Loucy (cell line): Measurements from ENCODE around the gene SLBP.

Source experiments
- H2AFZ ChIP-seq: fragments of 200-600 bp; sonication (generic); 2 replicates; pipeline ENCODE4 v1.6.0; 2016; ENCODE audit warnings: antibody characterized with exemption, mild to moderate bottlenecking, low read length, moderate library complexity
- H3F3A ChIP-seq: fragments of 200-600 bp; 2 replicates; pipeline ENCODE4 v1.6.0; 2016; ENCODE audit warnings: antibody characterized with exemption, low read depth, mild to moderate bottlenecking
- H3K27me3 ChIP-seq: fragments of 200-600 bp; sonication (generic); 2 replicates; pipeline ENCODE4 v1.6.1; 2014; ENCODE audit warnings: low read length, mild to moderate bottlenecking; ENCODE audit not compliant: insufficient read depth, poor library complexity, severe bottlenecking
- H3K36me3 ChIP-seq: fragments of 200-600 bp; sonication (generic); 2 replicates; pipeline ENCODE4 v1.6.1; 2016; ENCODE audit warnings: low read length; ENCODE audit not compliant: insufficient read depth
- H3K4me1 ChIP-seq: fragments of 200-600 bp; sonication (generic); 2 replicates; pipeline ENCODE4 v1.5.1; 2014; ENCODE audit warnings: low read length, mild to moderate bottlenecking; ENCODE audit not compliant: insufficient read depth, poor library complexity, severe bottlenecking
- H3K4me2 ChIP-seq: fragments of 200-600 bp; sonication (generic); 2 replicates; pipeline ENCODE4 v1.6.0; 2014; ENCODE audit warnings: antibody characterized with exemption, low read length, low read depth, mild to moderate bottlenecking; ENCODE audit not compliant: poor library complexity, severe bottlenecking
- H3K4me3 ChIP-seq: fragments of 200-600 bp; sonication (generic); 2 replicates; pipeline ENCODE4 v1.5.1; 2014; ENCODE audit warnings: low read length, mild to moderate bottlenecking, mixed read lengths; ENCODE audit not compliant: poor library complexity, severe bottlenecking
- H3K79me2 ChIP-seq: fragments of 200-600 bp; sonication (generic); 2 replicates; pipeline ENCODE4 v1.6.1; 2014; ENCODE audit warnings: low read length; ENCODE audit not compliant: insufficient read depth
- H3K9ac ChIP-seq: fragments of 200-600 bp; sonication (generic); 2 replicates; pipeline ENCODE4 v1.6.0; 2014; ENCODE audit warnings: mild to moderate bottlenecking, low read depth, low read length, moderate library complexity; ENCODE audit not compliant: poor library complexity, severe bottlenecking
- H3K9me2 ChIP-seq: fragments of 200-600 bp; sonication (generic); replicated peaks from 2 replicates; pipeline ENCODE4 v1.6.1; 2016; ENCODE audit warnings: low read depth, low read length, mixed read lengths
- H3K9me3 ChIP-seq: fragments of 200-600 bp; sonication (generic); 2 replicates; pipeline ENCODE4 v1.6.1; 2014; ENCODE audit warnings: mild to moderate bottlenecking, antibody characterized with exemption, low read length, low read depth; ENCODE audit not compliant: insufficient read depth
- H4K20me1 ChIP-seq: fragments of 200-600 bp; sonication (generic); 2 replicates; pipeline ENCODE4 v1.6.0; 2014; ENCODE audit warnings: antibody characterized with exemption, low read length, mild to moderate bottlenecking; ENCODE audit not compliant: insufficient read depth, poor library complexity, severe bottlenecking
- CTCF ChIP-seq: fragments of 200-600 bp; sonication (generic); conservative IDR thresholded peaks from 2 replicates; pipeline ENCODE4 v1.5.1; 2014; ENCODE audit warnings: mild to moderate bottlenecking, antibody characterized with exemption, low read length
- EZH2phosphoT487 ChIP-seq: fragments of 200-600 bp; IDR thresholded peaks from 2 replicates; pipeline ENCODE4 v1.6.1; 2018; ENCODE audit warnings: antibody characterized with exemption, mild to moderate bottlenecking, moderate library complexity, borderline replicate concordance

The SLBP gene

GRCh38 chr4:1685235-1686150 is 26.6 kb downstream of the SLBP start:
- no peaks in the 10 kb centered on the region for H3K4me1 ChIP-seq
- no peaks in the 10 kb centered on the region for H3K9me3 ChIP-seq
- H3K27me3 ChIP-seq = no peaks in the 10 kb centered on the region
- H3K4me2 ChIP-seq = no peak overlapping the region
- peaks cover 3% of the 10 kb centered on the region; the same call in 1 of the 2 replicates for H3K36me3 ChIP-seq
- H2AFZ ChIP-seq = no peak overlapping the region
- no peaks in the 10 kb centered on the region for H3K79me2 ChIP-seq
- TF ChIP-seq EZH2phosphoT487 (no peak), CTCF (no peak)
- H4K20me1 ChIP-seq = no peaks in the 10 kb centered on the region
- H3K9ac ChIP-seq = no peak overlapping the region
- H3F3A ChIP-seq = no peaks in the 10 kb centered on the region
- no peak overlapping the region for H3K4me3 ChIP-seq
- H3K9me2 ChIP-seq = no peaks in the 10 kb centered on the region

- no peak for TF ChIP-seq CTCF
- no peak for TF ChIP-seq EZH2phosphoT487
- H3K27me3 ChIP-seq = no peaks in the 10 kb centered on the region
- H3K4me1 ChIP-seq = no peaks in the 10 kb centered on the region
- no peak overlapping the region for H3K4me3 ChIP-seq
- no peaks in the 10 kb centered on the region for H3K79me2 ChIP-seq
- no peaks in the 10 kb centered on the region for H3K9me3 ChIP-seq
- no peak overlapping the region for H3K9ac ChIP-seq
- H3K9me2 ChIP-seq = no peaks in the 10 kb centered on the region
- no peak overlapping the region for H2AFZ ChIP-seq
- H3K36me3 ChIP-seq = no peaks in the 10 kb centered on the region
- no peaks in the 10 kb centered on the region for H3F3A ChIP-seq
- H3K4me2 ChIP-seq = no peak overlapping the region
- H4K20me1 ChIP-seq = no peaks in the 10 kb centered on the region
These were observed 27.4 kb downstream of the SLBP start for GRCh38 chr4:1684506-1685234.

- Histone ChIP-seq H3K9me3 (no peaks in the 10 kb centered on the region), H3K9ac (no peak within 1 kb of the TSS), H3K79me2 (no peaks in the 10 kb centered on the region), H3K27me3 (no peaks in the 10 kb centered on the region), H3K4me3 (no peak within 1 kb of the TSS), H2AFZ (no peak within 1 kb of the TSS), H3F3A (no peaks in the 10 kb centered on the region), H4K20me1 (no peaks in the 10 kb centered on the region), H3K4me2 (no peak within 1 kb of the TSS), H3K9me2 (no peaks in the 10 kb centered on the region), H3K4me1 (no peaks in the 10 kb centered on the region), H3K36me3 (no peaks in the 10 kb centered on the region)
- TF ChIP-seq EZH2phosphoT487 (no peak), CTCF (no peak)
These were observed 28.2 kb downstream of the SLBP start, which contains the start of gene FAM53A for GRCh38 chr4:1683736-1684505. Gene FAM53A, minus strand, starts transcription at chr4:1684313. Its CDS starts 15,572 bp downstream, at chr4:1668741.
